ENCODE measurements around the gene RBM33.

GRCh38 chr7:155648752-155649339 is 4.4 kb downstream of the RBM33 start:
- no peak for TF ChIP-seq CTCF (conservative IDR thresholded peaks at IDR 0.05)
- TF ChIP-seq ZFX (IDR thresholded peaks at IDR 0.05), result no peak

All from C4-2B (cell line).